ENCODE measurements around the gene MC2R.

MC2R gene

DNA sequence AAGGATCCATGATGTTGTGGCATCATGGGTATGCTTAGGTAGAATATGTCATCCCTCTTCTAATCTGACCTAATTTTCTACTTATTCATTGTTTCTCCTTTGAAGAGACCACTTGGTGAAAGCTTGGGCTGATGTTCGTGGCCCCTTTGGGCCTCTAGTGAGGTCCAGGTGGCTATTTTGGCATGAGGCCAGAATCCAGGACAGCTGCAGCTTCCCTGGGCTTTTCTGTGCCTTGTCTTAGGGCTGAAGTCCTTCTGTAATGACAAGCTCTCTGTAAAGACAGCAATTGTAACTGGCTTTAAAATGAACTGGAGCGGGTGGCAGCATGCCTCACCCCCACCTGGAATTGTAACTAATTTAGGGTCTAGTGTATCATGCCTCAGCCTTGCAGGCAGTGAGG lies 15.6 kb upstream of the MC2R start:
- TF ChIP-seq CTCF (IDR thresholded peaks at IDR 0.05): no peak
- TF ChIP-seq ZFX (IDR thresholded peaks at IDR 0.05; ENCODE audit: borderline replicate concordance): no peak
- no peak overlapping the region for H3K27ac ChIP-seq

DNA sequence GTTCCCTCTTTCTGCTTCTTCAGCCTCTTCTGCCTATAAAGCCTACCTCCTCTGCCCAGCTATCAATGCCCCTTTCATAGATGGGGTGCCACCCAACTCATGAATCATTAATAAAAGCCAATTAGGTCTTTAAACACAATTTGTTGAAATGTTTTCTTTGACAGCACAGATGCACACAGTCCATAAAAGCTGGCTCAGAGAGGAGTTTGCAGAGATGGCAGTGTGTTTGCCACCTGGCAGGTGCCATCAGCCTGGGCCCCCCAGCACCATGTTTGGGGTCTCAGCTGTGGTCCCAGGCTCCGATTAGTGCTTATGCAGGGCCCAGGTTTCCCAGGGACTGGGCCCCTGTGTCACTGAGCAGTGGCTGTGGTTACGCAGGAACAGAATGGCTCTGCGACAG lies 7.9 kb upstream of the MC2R start:
- TF ChIP-seq ZFX (IDR thresholded peaks at IDR 0.05; ENCODE audit: borderline replicate concordance): no peak
- no peak for TF ChIP-seq CTCF (IDR thresholded peaks at IDR 0.05)
- no peak overlapping the region for H3K27ac ChIP-seq

DNA sequence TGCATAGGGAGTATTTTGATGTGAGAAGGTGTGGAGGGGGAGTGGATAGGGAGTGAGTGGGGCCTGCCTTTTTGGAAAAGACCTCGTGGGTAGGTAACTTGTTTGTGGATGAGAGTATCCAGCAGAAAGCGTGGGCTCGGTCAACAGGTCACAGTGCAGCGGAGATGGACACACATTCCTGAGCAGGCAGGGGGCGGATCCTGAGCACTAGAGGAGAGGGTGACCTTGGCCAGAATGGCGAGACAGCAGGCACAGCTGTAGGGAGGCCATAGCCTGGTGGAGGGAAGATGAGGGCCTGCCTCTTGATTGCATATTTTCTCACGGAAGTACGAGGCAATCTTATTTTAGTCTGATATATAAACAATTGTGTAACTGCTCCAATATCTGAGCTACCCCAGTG lies 3.6 kb upstream of the MC2R start:
- H3K27ac ChIP-seq: no peak overlapping the region
- no peak for TF ChIP-seq CTCF (IDR thresholded peaks at IDR 0.05)
- TF ChIP-seq ZFX (IDR thresholded peaks at IDR 0.05; ENCODE audit: borderline replicate concordance): no peak

- H3K27ac ChIP-seq: no peak overlapping the region
- no peak for TF ChIP-seq CTCF (IDR thresholded peaks at IDR 0.05)
- TF ChIP-seq ZFX (IDR thresholded peaks at IDR 0.05; ENCODE audit: borderline replicate concordance): no peak
Measured at GRCh38 chr18:13917401-13917800, 2.1 kb upstream of the MC2R start.

GRCh38 chr18:13916559-13916958 lies 1.2 kb upstream of the MC2R start:
- TF ChIP-seq CTCF (IDR thresholded peaks at IDR 0.05) (no peak), ZFX (IDR thresholded peaks at IDR 0.05; ENCODE audit: borderline replicate concordance) (no peak)
- no peak overlapping the region for H3K27ac ChIP-seq

- no peak overlapping the region for H3K27ac ChIP-seq
- TF ChIP-seq ZFX (IDR thresholded peaks at IDR 0.05; ENCODE audit: borderline replicate concordance): no peak
- TF ChIP-seq CTCF (IDR thresholded peaks at IDR 0.05): no peak
Measured at GRCh38 chr18:13915995-13916431, 677 bp upstream of the MC2R start.

DNA sequence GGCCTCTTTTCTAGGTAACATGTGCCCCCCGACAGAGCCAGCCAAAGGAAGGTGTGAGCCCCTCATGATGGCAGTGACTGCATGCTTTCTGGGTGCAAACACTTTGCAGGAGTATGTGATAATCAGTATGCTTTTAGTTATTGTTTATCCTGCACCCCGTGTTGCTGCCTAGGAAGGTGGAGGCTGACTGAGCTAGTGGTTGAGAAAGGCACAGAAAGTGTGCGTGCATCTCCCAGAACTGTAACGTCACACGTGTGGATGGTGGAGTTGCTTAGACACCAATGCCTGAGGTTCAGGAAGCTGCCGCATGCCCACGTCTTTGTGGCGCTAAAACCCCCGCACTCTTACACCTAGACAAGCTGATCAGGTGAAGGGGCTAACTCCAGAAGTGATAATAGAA lies 580 bp downstream of the MC2R start:
- H3K27ac ChIP-seq: no peak overlapping the region
- TF ChIP-seq CTCF (IDR thresholded peaks at IDR 0.05) (no peak), ZFX (IDR thresholded peaks at IDR 0.05; ENCODE audit: borderline replicate concordance) (no peak)

All from 22Rv1 (cell line).